ENCODE data around the gene RAB27A. TPM values are rescaled to one million over a fixed set of nuclear protein-coding genes. Genes with fewer than 3 reads are reported as not detected.
"Not testable (repeated sequence)": the region's sequence is repeated elsewhere in the genome, so short reads cannot be mapped to it uniquely, and the experiment has no call there.

The RAB27A gene
- total RNA-seq, 1 donor from 2014 or later, result 12.8 TPM

GRCh38 chr15:55281517-55282228, 7.9 kb downstream of the RAB27A start:
- no peak for DNase-seq (ENCODE audit: low spot score)

- DNase-seq (ENCODE audit: low spot score), result not testable (repeated sequence)
Measured at GRCh38 chr15:55280589-55280988, 9.0 kb downstream of the RAB27A start.

GRCh38 chr15:55279746-55280351, 9.8 kb downstream of the RAB27A start:
- DNase-seq (ENCODE audit: low spot score), result peak; percentile 34

GRCh38 chr15:55279100-55279745, 10.4 kb downstream of the RAB27A start:
- DNase-seq (ENCODE audit: low spot score), result no peak

GRCh38 chr15:55277715-55278114, 11.9 kb downstream of the RAB27A start:
- DNase-seq (ENCODE audit: low spot score), result no peak

GRCh38 chr15:55277116-55277564, 12.5 kb downstream of the RAB27A start:
- DNase-seq (ENCODE audit: low spot score), result no peak

GRCh38 chr15:55276324-55276723, 13.3 kb downstream of the RAB27A start:
- no peak for DNase-seq (ENCODE audit: low spot score)

- no peak for DNase-seq (ENCODE audit: low spot score)
Measured at GRCh38 chr15:55270291-55270690, 19.3 kb downstream of the RAB27A start.

GRCh38 chr15:55268176-55268695, 21.4 kb downstream of the RAB27A start:
- no peak for DNase-seq (ENCODE audit: low spot score)

GRCh38 chr15:55267401-55268175, 22.0 kb downstream of the RAB27A start:
- DNase-seq (ENCODE audit: low spot score), result peak; percentile 55

- DNase-seq (ENCODE audit: low spot score), result no peak
Measured at GRCh38 chr15:55266547-55266946, 23.1 kb downstream of the RAB27A start.

GRCh38 chr15:55260562-55261131, 29.0 kb downstream of the RAB27A start:
- no peak for DNase-seq (ENCODE audit: low spot score)

GRCh38 chr15:55257938-55258337, 31.7 kb downstream of the RAB27A start:
- no peak for DNase-seq (ENCODE audit: low spot score)

GRCh38 chr15:55257012-55257670, 32.5 kb downstream of the RAB27A start:
- DNase-seq (ENCODE audit: low spot score), result no peak

- DNase-seq (ENCODE audit: low spot score), result no peak
Measured at GRCh38 chr15:55256281-55257011, 33.2 kb downstream of the RAB27A start.

GRCh38 chr15:55255714-55256113, 33.9 kb downstream of the RAB27A start:
- DNase-seq (ENCODE audit: low spot score), result no peak

GRCh38 chr15:55254916-55255679, 34.5 kb downstream of the RAB27A start:
- no peak for DNase-seq (ENCODE audit: low spot score)

- no peak for DNase-seq (ENCODE audit: low spot score)
Measured at GRCh38 chr15:55253580-55253979, 36.0 kb downstream of the RAB27A start.

- DNase-seq (ENCODE audit: low spot score), result not testable (repeated sequence)
Measured at GRCh38 chr15:55252201-55252600, 37.4 kb downstream of the RAB27A start.

GRCh38 chr15:55250941-55251340, 38.7 kb downstream of the RAB27A start:
- no peak for DNase-seq (ENCODE audit: low spot score)

Data from mucosa of gallbladder (tissue), 1 donor.